Vagina (tissue), 2 donors: ENCODE data around the gene CDH4. TPM values are rescaled to one million over a fixed set of nuclear protein-coding genes. Genes with fewer than 3 reads are reported as not detected.

Experiments used
- DNase-seq, 2 donors: peaks; one replicate each; pipeline ENCODE4 v3.0.0-alpha.2; 2017; ENCODE audit errors: extremely low spot score in 2 of 2
- H3K27ac ChIP-seq: fragments of 200-600 bp; sonication (generic); one replicate; pipeline ENCODE4 v1.5.1; 2019
- H3K27me3 ChIP-seq: fragments of 200-600 bp; sonication (generic); one replicate; pipeline ENCODE4 v1.5.1; 2019
- H3K36me3 ChIP-seq, 2 donors: fragments of 200-600 bp; sonication (generic); one replicate each; pipeline ENCODE4 v1.5.1; 2017 to 2019
- H3K4me1 ChIP-seq: fragments of 200-600 bp; sonication (generic); one replicate; pipeline ENCODE4 v1.5.1; 2019
- H3K4me3 ChIP-seq, 2 donors: fragments of 200-600 bp; sonication (generic); 1 replicate in 1 of 2; 2 replicates in 1 of 2; pipeline ENCODE4 v1.5.1; 2016 to 2019
- H3K9me3 ChIP-seq: fragments of 200-600 bp; sonication (generic); one replicate; pipeline ENCODE4 v1.5.1; 2019
- CTCF ChIP-seq, 3 experiments: fragments of 450-650 bp in 2 of 3; fragments of 200-600 bp in 1 of 3; sonication (generic) in 1 of 3; IDR thresholded peaks; one replicate each; pipeline ENCODE4 v1.5.1; 2017 to 2019; ENCODE audit warnings: antibody characterized with exemption in 3 of 3, mild to moderate bottlenecking in 2 of 3, moderate library complexity in 2 of 3
- POLR2A ChIP-seq, 2 donors: fragments of 450-650 bp; IDR thresholded peaks; one replicate each; pipeline ENCODE4 v1.6.1; 2017; ENCODE audit warnings: antibody characterized with exemption in 2 of 2, mild to moderate bottlenecking in 2 of 2, moderate library complexity in 2 of 2
- POLR2AphosphoS5 ChIP-seq, 2 donors: sonication (generic); formaldehyde crosslinking; IDR thresholded peaks; one replicate each; pipeline ENCODE4 v1.9.0; 2017; ENCODE audit warnings: antibody characterized with exemption in 2 of 2, mild to moderate bottlenecking in 2 of 2, low read depth in 1 of 2; ENCODE audit not compliant: insufficient read depth in 1 of 2
- intact Hi-C: fragments of 100-400 bp; cut with DNase I; formaldehyde crosslinking; loops from one replicate; pipeline ENCODE4 v1.15.1; 2023
- total RNA-seq: library from RNA; depleted of rRNA; stranded (reverse); fragments of >200 nt; gene quantifications from one replicate; pipeline ENCODE4 v1.2.3, GENCODE V29; 2016

CDH4 gene
- total RNA-seq, 1 donor from 2014 or later = 0.25 TPM

- intact Hi-C loops = no loop called here
- Histone ChIP-seq H3K27me3 (no peaks in the 10 kb centered on the region), H3K4me1 (no peaks in the 10 kb centered on the region), H3K36me3 (no peaks in the 10 kb centered on the region), H3K4me3 (no peak overlapping the region), H3K27ac (no peak overlapping the region), H3K9me3 (no peaks in the 10 kb centered on the region)
- DNase-seq = no peak
- TF ChIP-seq POLR2A (IDR thresholded peaks at IDR 0.05) = no peak
- TF ChIP-seq POLR2AphosphoS5 (IDR thresholded peaks at IDR 0.05; ENCODE audit: insufficient read depth in 1 of 2, low read depth in 1 of 2) = no peak
- TF ChIP-seq CTCF (IDR thresholded peaks at IDR 0.05) = no peak
Observed at GRCh38 chr20:61514018-61514365, 261.9 kb downstream of the CDH4 start.

DNA sequence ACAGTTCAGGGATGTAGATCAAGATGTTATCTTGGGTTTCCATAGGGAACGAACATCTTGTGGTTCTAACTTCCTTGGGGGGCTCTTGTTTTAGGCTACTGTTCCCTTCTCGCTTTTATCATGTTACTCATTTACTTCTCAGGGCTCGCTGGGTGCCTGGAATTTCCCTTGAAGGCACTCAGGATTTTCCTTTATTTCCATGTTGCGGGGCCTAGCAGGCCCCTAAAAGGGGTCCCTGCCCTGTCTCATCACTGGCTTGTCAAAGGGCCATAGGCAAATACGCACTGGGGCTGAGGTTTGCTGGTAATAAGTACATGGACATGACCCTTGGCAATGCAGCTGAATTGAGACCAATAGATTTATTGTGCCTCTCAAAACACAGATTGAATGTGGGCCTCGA is 262.3 kb downstream of the CDH4 start:
- no peak for TF ChIP-seq POLR2AphosphoS5 (IDR thresholded peaks at IDR 0.05; ENCODE audit: insufficient read depth in 1 of 2, low read depth in 1 of 2)
- no peak for TF ChIP-seq POLR2A (IDR thresholded peaks at IDR 0.05)
- no peak for TF ChIP-seq CTCF (IDR thresholded peaks at IDR 0.05)
- H3K36me3 ChIP-seq = no peaks in the 10 kb centered on the region
- no peak overlapping the region for H3K4me3 ChIP-seq
- no peaks in the 10 kb centered on the region for H3K4me1 ChIP-seq
- no peak for DNase-seq
- no peaks in the 10 kb centered on the region for H3K27me3 ChIP-seq
- no peak overlapping the region for H3K27ac ChIP-seq
- no peaks in the 10 kb centered on the region for H3K9me3 ChIP-seq
- intact Hi-C loops = no loop called here

DNA sequence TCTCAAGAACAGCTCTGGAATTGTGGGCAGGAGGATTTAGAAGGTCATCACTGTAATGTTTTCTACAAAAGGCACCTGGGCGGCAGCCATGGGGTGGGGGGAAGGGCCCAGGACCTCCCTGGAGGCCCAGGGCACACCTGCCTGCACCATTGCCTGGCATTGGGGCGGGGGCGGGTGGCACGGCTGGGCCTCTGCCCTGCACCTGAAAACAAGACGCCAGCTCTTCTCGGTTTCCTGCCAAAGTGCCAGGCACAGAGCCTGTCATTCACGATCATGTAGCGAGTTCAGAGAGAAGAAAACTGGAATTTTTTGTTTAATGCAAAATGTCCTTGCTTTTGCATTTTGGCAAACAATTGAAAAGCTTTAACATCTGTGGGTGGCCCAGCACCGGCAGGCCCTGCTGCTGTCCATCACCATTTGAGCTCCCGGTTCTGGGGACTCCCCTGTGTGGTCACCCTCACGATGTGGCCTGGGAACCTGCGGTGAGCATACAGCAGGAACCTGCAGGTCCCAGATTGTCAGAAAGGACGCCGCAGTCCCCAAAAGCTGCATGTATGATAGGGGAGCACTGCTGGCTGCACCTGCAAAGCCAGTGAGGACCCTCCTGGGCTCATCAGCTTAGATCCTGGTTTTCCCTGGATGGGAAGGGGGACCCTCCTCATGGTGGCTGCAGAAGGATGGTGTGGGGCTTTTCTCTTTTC is 262.9 kb downstream of the CDH4 start:
- Histone ChIP-seq H3K4me1 (no peaks in the 10 kb centered on the region), H3K27me3 (no peaks in the 10 kb centered on the region), H3K9me3 (no peaks in the 10 kb centered on the region), H3K4me3 (no peak overlapping the region), H3K36me3 (no peaks in the 10 kb centered on the region), H3K27ac (no peak overlapping the region)
- no peak for TF ChIP-seq POLR2AphosphoS5 (IDR thresholded peaks at IDR 0.05; ENCODE audit: insufficient read depth in 1 of 2, low read depth in 1 of 2)
- no peak for TF ChIP-seq POLR2A (IDR thresholded peaks at IDR 0.05)
- no peak for TF ChIP-seq CTCF (IDR thresholded peaks at IDR 0.05)
- intact Hi-C loops = no loop called here
- no peak for DNase-seq

- Histone ChIP-seq H3K9me3 (no peaks in the 10 kb centered on the region), H3K27ac (no peak overlapping the region), H3K4me3 (no peak overlapping the region), H3K36me3 (no peaks in the 10 kb centered on the region), H3K4me1 (no peaks in the 10 kb centered on the region), H3K27me3 (no peaks in the 10 kb centered on the region)
- DNase-seq = no peak
- TF ChIP-seq POLR2A (IDR thresholded peaks at IDR 0.05) = no peak
- no peak for TF ChIP-seq CTCF (IDR thresholded peaks at IDR 0.05)
- no peak for TF ChIP-seq POLR2AphosphoS5 (IDR thresholded peaks at IDR 0.05; ENCODE audit: insufficient read depth in 1 of 2, low read depth in 1 of 2)
- intact Hi-C loops = no loop called here
Observed at GRCh38 chr20:61515922-61516321, 263.9 kb downstream of the CDH4 start.

DNA sequence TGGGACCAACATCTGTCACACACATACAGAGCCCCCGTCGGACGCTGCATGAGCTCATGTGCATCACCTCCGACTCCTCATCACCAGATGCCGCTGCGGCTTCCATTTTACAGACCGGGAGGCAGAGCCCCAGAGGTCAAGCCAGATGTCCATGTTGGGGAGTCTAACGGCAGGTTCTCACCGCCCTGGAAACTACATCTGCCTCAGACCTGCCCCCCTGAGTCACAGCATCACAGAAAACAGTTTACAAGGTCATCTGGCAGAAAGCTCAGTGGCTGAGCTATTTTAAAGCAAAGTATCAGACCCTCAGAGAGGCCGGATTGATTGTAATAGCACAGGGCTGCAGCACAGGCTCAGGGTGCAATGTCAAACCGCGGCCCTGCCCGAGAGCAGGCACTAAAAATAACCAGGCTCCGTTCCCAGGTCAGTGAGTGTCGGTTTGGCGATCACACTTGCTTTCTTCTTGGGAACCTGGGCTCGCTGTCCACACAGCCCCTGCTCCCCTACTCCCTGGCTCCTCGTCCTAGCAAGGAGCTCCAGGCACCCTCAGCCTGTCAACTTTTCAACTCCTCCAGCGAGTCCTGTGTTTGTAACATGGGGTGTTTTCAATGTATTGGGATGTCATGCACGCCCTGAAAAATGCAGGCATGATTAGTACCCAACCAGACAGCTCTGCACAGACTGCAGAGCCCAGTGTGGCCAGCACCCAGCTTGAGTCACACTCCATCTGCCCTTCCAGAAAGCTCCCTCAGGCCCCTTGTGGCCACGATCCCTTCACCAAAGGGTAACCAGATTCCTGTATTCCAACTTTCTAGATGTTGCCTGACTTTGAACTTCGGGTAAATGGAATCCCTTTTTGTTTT is 264.5 kb downstream of the CDH4 start:
- Histone ChIP-seq H3K27ac (no peak overlapping the region), H3K9me3 (no peaks in the 10 kb centered on the region), H3K36me3 (no peaks in the 10 kb centered on the region), H3K27me3 (no peaks in the 10 kb centered on the region), H3K4me3 (no peak overlapping the region), H3K4me1 (no peaks in the 10 kb centered on the region)
- intact Hi-C loops = no loop called here
- TF ChIP-seq POLR2A (IDR thresholded peaks at IDR 0.05) = no peak
- TF ChIP-seq CTCF (IDR thresholded peaks at IDR 0.05) = no peak
- TF ChIP-seq POLR2AphosphoS5 (IDR thresholded peaks at IDR 0.05; ENCODE audit: insufficient read depth in 1 of 2, low read depth in 1 of 2) = no peak
- DNase-seq = no peak
